AG04450 (cell line): Measurements from ENCODE around the gene EHF. TPM values are rescaled to one million over a fixed set of nuclear protein-coding genes. Genes with fewer than 3 reads are reported as not detected.

Source experiments
- CTCF ChIA-PET: fragments of 300-600, 350-600 bp; formaldehyde crosslinking; extraction: SDS; loops from one replicate; lab custom pipeline; 2022; ENCODE audit warnings: antibody characterized with exemption, inconsistent platforms; lab: Charles Lee
- POLR2A ChIA-PET: fragments of 350-600 bp; formaldehyde crosslinking; extraction: SDS; loops from one replicate; lab custom pipeline; 2021; ENCODE audit warnings: antibody characterized with exemption, inconsistent platforms; lab: Yijun Ruan, JAX
- DNase-seq: peaks from one replicate; pipeline ENCODE4 v3.0.0-alpha.2; 2011; ENCODE audit warnings: low read depth, low spot score
- H3K27ac ChIP-seq: one replicate; pipeline ENCODE4 v1.5.1; 2012; ENCODE audit warnings: low read depth, low read length, control low read depth
- H3K27me3 ChIP-seq: one replicate; pipeline ENCODE4 v1.6.0; 2012; ENCODE audit warnings: low read length; ENCODE audit not compliant: control insufficient read depth, insufficient read depth
- H3K4me3 ChIP-seq: 2 replicates; pipeline ENCODE4 v1.5.1; 2011; ENCODE audit warnings: mild to moderate bottlenecking, low read depth, low read length, control low read depth
- H3K9me3 ChIP-seq: 2 replicates; pipeline ENCODE4 v1.5.1; 2012; ENCODE audit warnings: low read length; ENCODE audit not compliant: control insufficient read depth, insufficient read depth
- CTCF ChIP-seq: IDR thresholded peaks from 2 replicates; pipeline ENCODE4 v1.5.1; 2011; ENCODE audit warnings: low read depth, low read length, control low read depth, inconsistent platforms
- polyA plus RNA-seq: library from polyadenylated mRNA; depleted of rRNA; stranded (reverse); fragments of >200 nt; gene quantifications from 2 replicates; pipeline ENCODE4 v1.2.3, GENCODE V29; 2011

Gene EHF
- polyA plus RNA-seq, 1 experiment = 0.05 TPM

GRCh38 chr11:34639545-34639944, 18.7 kb downstream of the EHF start:
- DNase-seq = no peak
- CTCF ChIA-PET = no interaction called here
- no peak for TF ChIP-seq CTCF
- no peak overlapping the region for H3K27ac ChIP-seq
- no peaks in the 10 kb centered on the region for H3K9me3 ChIP-seq
- POLR2A ChIA-PET = no interaction called here
- no peaks in the 10 kb centered on the region for H3K27me3 ChIP-seq
- H3K4me3 ChIP-seq = no peak overlapping the region

GRCh38 chr11:34640050-34640923, 19.4 kb downstream of the EHF start:
- no peak overlapping the region for H3K27ac ChIP-seq
- CTCF ChIA-PET = no interaction called here
- no peak overlapping the region for H3K4me3 ChIP-seq
- H3K27me3 ChIP-seq = no peaks in the 10 kb centered on the region
- no peak for TF ChIP-seq CTCF
- no peak for DNase-seq
- no peaks in the 10 kb centered on the region for H3K9me3 ChIP-seq
- POLR2A ChIA-PET = no interaction called here

GRCh38 chr11:34640924-34641275, 20.0 kb downstream of the EHF start:
- CTCF ChIA-PET = no interaction called here
- no peaks in the 10 kb centered on the region for H3K9me3 ChIP-seq
- no peak for TF ChIP-seq CTCF

GRCh38 chr11:34641456-34641855, 20.6 kb downstream of the EHF start:
- no peak overlapping the region for H3K4me3 ChIP-seq
- H3K9me3 ChIP-seq = no peaks in the 10 kb centered on the region
- H3K27ac ChIP-seq = no peak overlapping the region
- CTCF ChIA-PET = interaction anchor here (0.6 kb wide), 1 partner anchor 192 kb away, joined by 4 read pairs; no protein-coding TSS in a partner anchor
- TF ChIP-seq CTCF = no peak
- POLR2A ChIA-PET = no interaction called here
- no peak for DNase-seq
- no peaks in the 10 kb centered on the region for H3K27me3 ChIP-seq

More at GRCh38 chr11:34640924-34641275, 20.0 kb downstream of the EHF start:
- no peaks in the 10 kb centered on the region for H3K27me3 ChIP-seq
- POLR2A ChIA-PET = no interaction called here
- H3K4me3 ChIP-seq = no peak overlapping the region
- no peak overlapping the region for H3K27ac ChIP-seq
- no peak for DNase-seq

GRCh38 chr11:34642001-34642554, 21.2 kb downstream of the EHF start:
- no peak overlapping the region for H3K4me3 ChIP-seq
- no peak for TF ChIP-seq CTCF
- H3K27me3 ChIP-seq = no peaks in the 10 kb centered on the region
- CTCF ChIA-PET = interaction anchor here (0.6 kb wide), 1 partner anchor 191 kb away, joined by 4 read pairs; no protein-coding TSS in a partner anchor
- H3K9me3 ChIP-seq = no peaks in the 10 kb centered on the region
- DNase-seq = no peak
- no peak overlapping the region for H3K27ac ChIP-seq
- POLR2A ChIA-PET = no interaction called here
